SK-N-SH (cell line): Measurements from ENCODE around the gene SNRNP35.

Experiments used
- CHD2 ChIP-seq: fragments of 150-350 bp; IDR thresholded peaks from 2 replicates; pipeline ENCODE4 v1.6.1; 2018; ENCODE audit warnings: low read length; ENCODE audit not compliant: partially characterized antibody
- CTCF ChIP-seq: fragments of 200-600 bp; sonication (generic); IDR thresholded peaks from 2 replicates; pipeline ENCODE4 v1.6.1; 2017; ENCODE audit warnings: antibody characterized with exemption, mild to moderate bottlenecking, moderate library complexity
- ELF1 ChIP-seq: IDR thresholded peaks from 2 replicates; pipeline ENCODE4 v1.4.0; 2012
- EZH2phosphoT487 ChIP-seq: fragments of 200-600 bp; sonication (generic); IDR thresholded peaks from 2 replicates; pipeline ENCODE4 v1.6.1; 2017; ENCODE audit warnings: low read depth, mixed run types, mild to moderate bottlenecking, antibody characterized with exemption, moderate library complexity, borderline replicate concordance
- REST ChIP-seq: IDR thresholded peaks from 2 replicates; pipeline ENCODE4 v1.6.1; 2012; ENCODE audit warnings: mild to moderate bottlenecking, low read depth, low read length, moderate library complexity
- RXRA ChIP-seq: IDR thresholded peaks from 2 replicates; pipeline ENCODE4 v1.4.0; 2012; ENCODE audit warnings: low read depth, mild to moderate bottlenecking, borderline replicate concordance
- SIN3A ChIP-seq: IDR thresholded peaks from 2 replicates; pipeline ENCODE4 v1.6.1; 2012; ENCODE audit warnings: low read depth, mild to moderate bottlenecking, low read length, moderate library complexity, borderline replicate concordance
- YY1 ChIP-seq: IDR thresholded peaks from 2 replicates; pipeline ENCODE4 v1.4.0; 2012; ENCODE audit warnings: low read depth, mild to moderate bottlenecking

- TF ChIP-seq YY1 = no peak
- TF ChIP-seq ELF1 = no peak
- TF ChIP-seq RXRA = no peak
- TF ChIP-seq CTCF = no peak
- TF ChIP-seq REST = no peak
- TF ChIP-seq SIN3A = no peak
- TF ChIP-seq EZH2phosphoT487 = no peak
- no peak for TF ChIP-seq CHD2
Measured at GRCh38 chr12:123498126-123498825, 40.3 kb downstream of the SNRNP35 start.
